Keratinocyte (primary cell): ENCODE measurements around the gene FAM193B.

Experiments
- CTCF ChIP-seq, 3 experiments: IDR thresholded peaks in 1 of 3; conservative IDR thresholded peaks in 1 of 3; optimal IDR thresholded peaks in 1 of 3; 2 replicates in 2 of 3; 3 replicates in 1 of 3; pipeline versions ENCODE3 to v1.5.1; 2011; ENCODE audit warnings: low read length in 3 of 3, mild to moderate bottlenecking in 3 of 3, moderate library complexity in 2 of 3, control low read depth in 1 of 3, inconsistent platforms in 1 of 3; ENCODE audit not compliant: insufficient read depth in 2 of 3; ENCODE audit errors: extremely low read depth in 1 of 3
- EZH2 ChIP-seq: IDR thresholded peaks from one replicate; pipeline ENCODE4 v1.6.1; 2012; ENCODE audit warnings: inconsistent platforms, mild to moderate bottlenecking, low read length, moderate library complexity

- TF ChIP-seq CTCF (optimal IDR thresholded peaks at IDR 0.05 in 1 of 3, IDR thresholded peaks at IDR 0.05 in 1 of 3, conservative IDR thresholded peaks at IDR 0.05 in 1 of 3; ENCODE audit: extremely low read depth in 1 of 3, insufficient read depth in 2 of 3, low read length in 3 of 3) (no peak), EZH2 (no peak)
These were observed 83.4 kb downstream of the FAM193B start for GRCh38 chr5:177470759-177471536.
